Measurements from ENCODE around the gene PRC1. TPM values are rescaled to one million over a fixed set of nuclear protein-coding genes. Genes with fewer than 3 reads are reported as not detected.

PRC1 gene
- total RNA-seq, 1 experiment from 2014 or later = 260 TPM

GRCh38 chr15:90934949-90935751 is 59.2 kb downstream of the PRC1 start, which contains the start of gene UNC45A:
TSS of gene UNC45A (plus strand) at chr15:90935285. CDS start at chr15:90935325, 40 bp downstream.
- Mint-ChIP-seq H3K9me3 (ENCODE audit: low read depth, unreplicated experiment) (no peaks in the 10 kb centered on the region), H3K36me3 (ENCODE audit: insufficient read depth, unreplicated experiment) (peaks cover 68% of the 10 kb centered on the region), H3K27ac (ENCODE audit: unreplicated experiment) (peak within 1 kb of the TSS; percentile 36), H3K4me3 (ENCODE audit: low read depth, unreplicated experiment) (peak within 1 kb of the TSS; percentile 94), H3K27me3 (ENCODE audit: unreplicated experiment) (no peaks in the 10 kb centered on the region), H3K4me1 (ENCODE audit: low read depth, unreplicated experiment) (peaks cover 56% of the 10 kb centered on the region)
- intact Hi-C loops (cut with micrococcal nuclease; ENCODE audit: unreplicated experiment) = loop anchor here (5.0 kb wide), 1 partner anchor 97 kb away; no protein-coding TSS in a partner anchor
- CTCF ChIA-PET = interaction anchor here (0.6 to 2.1 kb wide), 15 partner anchors 10 to 1153 kb away, joined by 3 to 12 read pairs (median 5); partner anchors contain the start of genes MAN2A2 and RCCD1
- DNase-seq = peak; percentile 99
- TF ChIP-seq CTCF (IDR thresholded peaks at IDR 0.05; ENCODE audit: unreplicated experiment) = no peak
- no TSS peak for BruUV-seq (replicated peaks)

GRCh38 chr15:90934256-90934948 is 59.9 kb downstream of the PRC1 start:
- no TSS peak for BruUV-seq (replicated peaks)
- DNase-seq = peak; percentile 95
- Mint-ChIP-seq H3K4me3 (ENCODE audit: low read depth, unreplicated experiment) (peak overlapping the region; percentile 94), H3K27ac (ENCODE audit: unreplicated experiment) (peak overlapping the region; percentile 36), H3K27me3 (ENCODE audit: unreplicated experiment) (no peaks in the 10 kb centered on the region), H3K36me3 (ENCODE audit: insufficient read depth, unreplicated experiment) (peaks cover 76% of the 10 kb centered on the region), H3K4me1 (ENCODE audit: low read depth, unreplicated experiment) (peaks cover 56% of the 10 kb centered on the region), H3K9me3 (ENCODE audit: low read depth, unreplicated experiment) (no peaks in the 10 kb centered on the region)
- peak; percentile 82 for TF ChIP-seq CTCF (IDR thresholded peaks at IDR 0.05; ENCODE audit: unreplicated experiment)
- CTCF ChIA-PET = interaction anchor here (0.9 to 2.1 kb wide), 10 partner anchors 9 to 286 kb away, joined by 3 to 12 read pairs (median 5); partner anchors contain the start of genes MAN2A2 and RCCD1
- intact Hi-C loops (cut with micrococcal nuclease; ENCODE audit: unreplicated experiment) = loop anchor here (5.0 kb wide), 1 partner anchor 98 kb away; no protein-coding TSS in a partner anchor

GRCh38 chr15:90933301-90933700 is 61.0 kb downstream of the PRC1 start:
- H3K9me3 Mint-ChIP-seq (ENCODE audit: low read depth, unreplicated experiment) = no peaks in the 10 kb centered on the region
- H3K27me3 Mint-ChIP-seq (ENCODE audit: unreplicated experiment) = no peaks in the 10 kb centered on the region
- no peak overlapping the region for H3K27ac Mint-ChIP-seq (ENCODE audit: unreplicated experiment)
- no peak overlapping the region for H3K4me3 Mint-ChIP-seq (ENCODE audit: low read depth, unreplicated experiment)
- peaks cover 56% of the 10 kb centered on the region for H3K4me1 Mint-ChIP-seq (ENCODE audit: low read depth, unreplicated experiment)
- no peak for DNase-seq
- H3K36me3 Mint-ChIP-seq (ENCODE audit: insufficient read depth, unreplicated experiment) = peaks cover 70% of the 10 kb centered on the region
- intact Hi-C loops (cut with micrococcal nuclease; ENCODE audit: unreplicated experiment) = loop anchor here (5.0 kb wide), 1 partner anchor 99 kb away; no protein-coding TSS in a partner anchor
- no TSS peak for BruUV-seq (replicated peaks)
- no peak for TF ChIP-seq CTCF (IDR thresholded peaks at IDR 0.05; ENCODE audit: unreplicated experiment)
- CTCF ChIA-PET = interaction anchor here (2.1 to 3.0 kb wide), 6 partner anchors 61 to 338 kb away, joined by 5 to 18 read pairs (median 12); partner anchors contain the start of gene PRC1

GRCh38 chr15:90932660-90932991 is 61.7 kb downstream of the PRC1 start:
- intact Hi-C loops (cut with micrococcal nuclease; ENCODE audit: unreplicated experiment) = loop anchor here (5.0 kb wide), 1 partner anchor 100 kb away; no protein-coding TSS in a partner anchor
- Mint-ChIP-seq H3K4me3 (ENCODE audit: low read depth, unreplicated experiment) (peak overlapping the region; percentile 92), H3K4me1 (ENCODE audit: low read depth, unreplicated experiment) (peaks cover 56% of the 10 kb centered on the region), H3K36me3 (ENCODE audit: insufficient read depth, unreplicated experiment) (peaks cover 64% of the 10 kb centered on the region), H3K9me3 (ENCODE audit: low read depth, unreplicated experiment) (no peaks in the 10 kb centered on the region), H3K27ac (ENCODE audit: unreplicated experiment) (no peak overlapping the region), H3K27me3 (ENCODE audit: unreplicated experiment) (no peaks in the 10 kb centered on the region)
- no TSS peak for BruUV-seq (replicated peaks)
- TF ChIP-seq CTCF (IDR thresholded peaks at IDR 0.05; ENCODE audit: unreplicated experiment) = peak; percentile 1
- no peak for DNase-seq
- CTCF ChIA-PET = interaction anchor here (0.5 to 3.0 kb wide), 14 partner anchors 17 to 639 kb away, joined by 3 to 18 read pairs (median 7); partner anchors contain the start of genes BLM, MAN2A2 and PRC1
